Gastroesophageal sphincter (tissue), 3 donors: Measurements from ENCODE around the gene SDK2.

Experiments
- POLR2A ChIP-seq, 2 donors: fragments of 450-650 bp; IDR thresholded peaks; one replicate each; pipeline ENCODE4 v1.6.1; 2017; ENCODE audit warnings: antibody characterized with exemption in 2 of 2, mild to moderate bottlenecking in 2 of 2, moderate library complexity in 1 of 2
- POLR2AphosphoS5 ChIP-seq: sonication (generic); formaldehyde crosslinking; IDR thresholded peaks from one replicate; pipeline ENCODE4 v1.6.1; 2017; ENCODE audit warnings: antibody characterized with exemption
- TF ChIP-seq, protein P1 (sequence below), 4 experiments: fragments of 200-600 bp in 2 of 4; fragments of 450-650 bp in 2 of 4; sonication (generic) in 1 of 4; IDR thresholded peaks; one replicate each; pipeline ENCODE4 v1.5.1; 2017 to 2019; ENCODE audit warnings: antibody characterized with exemption in 4 of 4, mild to moderate bottlenecking in 2 of 4, moderate library complexity in 2 of 4

DNA sequence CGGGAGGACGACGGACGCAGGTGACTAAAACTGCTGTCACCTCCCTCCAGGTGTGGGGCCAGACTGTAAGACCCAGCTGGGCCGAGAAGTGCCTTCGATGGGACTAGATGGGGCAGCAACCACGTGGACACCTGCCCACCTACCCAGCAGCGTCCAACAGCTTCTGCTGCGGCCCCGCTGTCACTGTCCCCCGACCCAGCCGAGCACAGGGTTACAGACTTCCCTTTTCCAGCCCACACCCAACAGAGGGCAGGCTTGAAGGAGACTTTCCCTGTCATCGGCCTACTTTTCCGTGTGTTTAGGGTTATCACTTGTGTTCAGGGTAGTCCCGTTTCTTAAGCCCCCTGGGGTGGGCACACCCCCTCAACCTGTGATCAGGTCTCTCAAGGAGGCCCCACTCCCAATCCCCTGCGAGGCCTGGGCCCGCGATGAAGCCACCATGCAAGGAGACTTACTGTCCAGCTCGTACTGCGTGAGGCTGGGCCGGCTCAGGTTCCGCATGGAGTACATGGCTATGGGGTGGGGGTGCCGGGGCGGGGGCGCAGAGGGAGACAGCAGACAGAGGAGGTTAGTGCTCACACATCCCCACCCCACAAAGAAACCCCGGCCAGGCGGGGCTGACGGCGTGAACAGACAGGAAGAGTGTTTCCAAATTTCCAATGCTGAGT lies 263.7 kb downstream of the SDK2 start:
- TF ChIP-seq, protein P1, sequence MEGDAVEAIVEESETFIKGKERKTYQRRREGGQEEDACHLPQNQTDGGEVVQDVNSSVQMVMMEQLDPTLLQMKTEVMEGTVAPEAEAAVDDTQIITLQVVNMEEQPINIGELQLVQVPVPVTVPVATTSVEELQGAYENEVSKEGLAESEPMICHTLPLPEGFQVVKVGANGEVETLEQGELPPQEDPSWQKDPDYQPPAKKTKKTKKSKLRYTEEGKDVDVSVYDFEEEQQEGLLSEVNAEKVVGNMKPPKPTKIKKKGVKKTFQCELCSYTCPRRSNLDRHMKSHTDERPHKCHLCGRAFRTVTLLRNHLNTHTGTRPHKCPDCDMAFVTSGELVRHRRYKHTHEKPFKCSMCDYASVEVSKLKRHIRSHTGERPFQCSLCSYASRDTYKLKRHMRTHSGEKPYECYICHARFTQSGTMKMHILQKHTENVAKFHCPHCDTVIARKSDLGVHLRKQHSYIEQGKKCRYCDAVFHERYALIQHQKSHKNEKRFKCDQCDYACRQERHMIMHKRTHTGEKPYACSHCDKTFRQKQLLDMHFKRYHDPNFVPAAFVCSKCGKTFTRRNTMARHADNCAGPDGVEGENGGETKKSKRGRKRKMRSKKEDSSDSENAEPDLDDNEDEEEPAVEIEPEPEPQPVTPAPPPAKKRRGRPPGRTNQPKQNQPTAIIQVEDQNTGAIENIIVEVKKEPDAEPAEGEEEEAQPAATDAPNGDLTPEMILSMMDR (IDR thresholded peaks at IDR 0.05): no peak
- TF ChIP-seq POLR2AphosphoS5 (no peak), POLR2A (IDR thresholded peaks at IDR 0.05) (no peak)
